Measurements from ENCODE around the gene DLEU7. TPM values are rescaled to one million over a fixed set of nuclear protein-coding genes. Genes with fewer than 3 reads are reported as not detected.

The DLEU7 gene
- total RNA-seq, 1 donor from 2014 or later, result not detected

- H3K36me3 Mint-ChIP-seq (ENCODE audit: low read depth), result no peaks in the 10 kb centered on the region
- ATAC-seq (ENCODE audit: low read depth), result no peak
- POLR2A ChIA-PET, result no interaction called here
- no peaks in the 10 kb centered on the region for H3K27me3 Mint-ChIP-seq
- no peak for DNase-seq
- no peak overlapping the region for H3K27ac Mint-ChIP-seq
- H3K4me3 Mint-ChIP-seq, result no peak overlapping the region
- intact Hi-C loops (cut with micrococcal nuclease), result no loop called here
- no peak for TF ChIP-seq CTCF (IDR thresholded peaks at IDR 0.05)
- H3K9me3 Mint-ChIP-seq, result peaks cover 2% of the 10 kb centered on the region
- H3K4me1 Mint-ChIP-seq, result peaks cover 31% of the 10 kb centered on the region
- CTCF ChIA-PET, result no interaction called here
Observed at GRCh38 chr13:50780201-50781015, 63.1 kb downstream of the DLEU7 start.

GRCh38 chr13:50779443-50780200, 63.9 kb downstream of the DLEU7 start:
- DNase-seq, result no peak
- Mint-ChIP-seq H3K36me3 (ENCODE audit: low read depth) (peaks cover 3% of the 10 kb centered on the region), H3K4me3 (no peak overlapping the region), H3K9me3 (peaks cover 8% of the 10 kb centered on the region), H3K27me3 (no peaks in the 10 kb centered on the region), H3K27ac (no peak overlapping the region), H3K4me1 (peaks cover 29% of the 10 kb centered on the region)
- TF ChIP-seq CTCF (IDR thresholded peaks at IDR 0.05), result no peak
- ChIA-PET POLR2A (interaction anchor here (0.6 kb wide), 1 partner anchor 139 kb away, joined by 3 read pairs; no protein-coding TSS in a partner anchor), CTCF (no interaction called here)
- intact Hi-C loops (cut with micrococcal nuclease), result no loop called here
- no peak for ATAC-seq (ENCODE audit: low read depth)

Other genes starting within 250 kb of the DLEU7 start
- gene RNASEH2B, start 66.1 kb upstream of the DLEU7 start, total RNA-seq, result 92.3 and 103 TPM in 2 replicates